GM12891 (cell line): ENCODE data around the gene MYDGF.
"Not testable (repeated sequence)": the region's sequence is repeated elsewhere in the genome, so short reads cannot be mapped to it uniquely, and the experiment has no call there.

Source experiments
- POLR2A ChIP-seq: IDR thresholded peaks from 2 replicates; pipeline ENCODE4 v1.6.1; 2011; ENCODE audit warnings: low read depth, low read length, control low read depth
- POLR2AphosphoS5 ChIP-seq: IDR thresholded peaks from 2 replicates; pipeline ENCODE4 v1.6.1; 2011; ENCODE audit warnings: low read depth, low read length, control low read depth
- SPI1 ChIP-seq: IDR thresholded peaks from 2 replicates; pipeline ENCODE4 v1.6.1; 2011; ENCODE audit warnings: low read depth, low read length, control low read depth

DNA sequence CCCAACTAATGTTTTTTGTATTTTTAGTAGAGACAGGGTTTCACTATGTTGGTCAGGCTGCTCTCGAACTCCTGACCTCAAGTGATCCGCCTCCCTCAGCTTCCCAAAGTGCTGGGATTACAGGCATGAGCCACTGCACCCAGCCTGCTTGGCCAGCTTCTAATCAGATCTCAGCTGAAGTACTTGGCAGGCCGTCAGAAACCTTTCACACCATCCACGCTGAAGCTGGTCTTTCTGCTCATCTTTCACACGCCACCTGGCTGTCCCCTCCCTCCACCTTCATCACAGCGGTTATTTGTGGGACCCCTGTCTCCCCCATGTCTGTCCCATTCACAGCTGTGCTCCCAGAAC lies 45.0 kb upstream of the MYDGF start:
- TF ChIP-seq POLR2A, POLR2AphosphoS5, SPI1: not testable (repeated sequence)
